Endothelial cell of umbilical vein (primary cell): ENCODE results near the gene AADACL4. TPM values are rescaled to one million over a fixed set of nuclear protein-coding genes. Genes with fewer than 3 reads are reported as not detected.

Source experiments
- BruUV-seq: library from RNA; stranded (reverse); fragments of 400-500 nt; replicated peaks from 2 replicates; lab custom pipeline; 2021; lab: Mats Ljungman, UMichigan
- CTCF ChIA-PET: fragments of 300-600, 350-600 bp; sonication (Branson Sonifier 250); formaldehyde crosslinking; loops from one replicate; lab custom pipeline; 2021; ENCODE audit warnings: antibody characterized with exemption, inconsistent platforms; lab: Charles Lee
- POLR2A ChIA-PET: fragments of 300-600, 350-600 bp; sonication (Branson Sonifier 250); formaldehyde crosslinking; loops from one replicate; lab custom pipeline; 2021; ENCODE audit warnings: antibody characterized with exemption, inconsistent platforms; lab: Charles Lee
- DNase-seq: peaks from one replicate; pipeline ENCODE4 v3.0.0-alpha.2; 2011; ENCODE audit warnings: low read depth, low spot score
- FAIRE-seq: peaks from 2 replicates; lab custom pipeline; 2011; peaks lifted over from hg19 to GRCh38; lab: Jason Lieb, UNC
- H2AFZ ChIP-seq: 2 replicates; pipeline ENCODE4 v1.6.0; 2012; ENCODE audit warnings: low read depth, low read length, control low read depth, inconsistent platforms
- H3K27ac ChIP-seq: 2 replicates; pipeline ENCODE4 v1.5.1; 2011; ENCODE audit warnings: low read depth, mild to moderate bottlenecking, control low read depth, low read length, moderate library complexity; ENCODE audit not compliant: insufficient read depth
- H3K27me3 ChIP-seq, 2 experiments: 2 replicates each; pipeline versions ENCODE4 v1.6.0 to v1.6.1; 2011; ENCODE audit warnings: low read length in 2 of 2, mixed read lengths in 1 of 2; ENCODE audit not compliant: control insufficient read depth in 2 of 2, insufficient read depth in 2 of 2
- H3K36me3 ChIP-seq, 2 experiments: 2 replicates in 1 of 2; 3 replicates in 1 of 2; pipeline ENCODE4 v1.5.1; 2011; ENCODE audit warnings: low read length in 2 of 2, mild to moderate bottlenecking in 1 of 2, moderate library complexity in 1 of 2; ENCODE audit not compliant: control insufficient read depth in 2 of 2, insufficient read depth in 2 of 2; ENCODE audit errors: extremely low read depth in 1 of 2
- H3K4me1 ChIP-seq: 3 replicates; pipeline ENCODE4 v1.5.1; 2011; ENCODE audit warnings: mild to moderate bottlenecking, low read length; ENCODE audit not compliant: control insufficient read depth, insufficient read depth; ENCODE audit errors: extremely low read depth
- H3K4me2 ChIP-seq: 2 replicates; pipeline ENCODE4 v1.6.1; 2011; ENCODE audit warnings: low read length, control low read depth, mixed read lengths; ENCODE audit not compliant: insufficient read depth
- H3K4me3 ChIP-seq, 3 experiments: fragments of 200-600 bp in 1 of 3; sonication (generic), shearing (Covaris generic) in 1 of 3; replicated peaks in 1 of 3; 2 replicates each; pipeline ENCODE4 v1.5.1; 2011 to 2016; ENCODE audit warnings: control low read depth in 3 of 3, low read length in 3 of 3, mild to moderate bottlenecking in 2 of 3, inconsistent platforms in 1 of 3, low read depth in 1 of 3, moderate library complexity in 1 of 3; ENCODE audit not compliant: insufficient read depth in 1 of 3
- H3K79me2 ChIP-seq: 2 replicates; pipeline ENCODE4 v1.6.0; 2012; ENCODE audit warnings: low read length, inconsistent platforms; ENCODE audit not compliant: control insufficient read depth, insufficient read depth
- H3K9ac ChIP-seq: replicated peaks from 2 replicates; pipeline ENCODE3; 2011; ENCODE audit warnings: low read length, control low read depth; ENCODE audit not compliant: insufficient read depth; ENCODE audit errors: extremely low read depth
- H3K9me1 ChIP-seq: replicated peaks from 3 replicates; pipeline ENCODE4 v1.6.0; 2011; ENCODE audit warnings: mild to moderate bottlenecking, low read length; ENCODE audit not compliant: control insufficient read depth, insufficient read depth; ENCODE audit errors: extremely low read depth
- H3K9me3 ChIP-seq: replicated peaks from 2 replicates; pipeline ENCODE4 v1.5.1; 2012; ENCODE audit warnings: low read length, inconsistent platforms; ENCODE audit not compliant: control insufficient read depth, insufficient read depth
- H4K20me1 ChIP-seq: replicated peaks from 2 replicates; pipeline ENCODE3; 2011; ENCODE audit warnings: mild to moderate bottlenecking, low read length; ENCODE audit not compliant: control insufficient read depth, insufficient read depth; ENCODE audit errors: extremely low read depth
- CTCF ChIP-seq, 2 donors: IDR thresholded peaks; 1 replicate in 1 of 2; 2 replicates in 1 of 2; pipeline ENCODE4 v1.5.1; 2011; ENCODE audit warnings: low read length in 2 of 2, mild to moderate bottlenecking in 2 of 2, moderate library complexity in 2 of 2, control low read depth in 1 of 2, inconsistent platforms in 1 of 2, low read depth in 1 of 2; ENCODE audit not compliant: insufficient read depth in 1 of 2; ENCODE audit errors: extremely low read depth in 1 of 2
- EZH2 ChIP-seq: IDR thresholded peaks from 2 replicates; pipeline ENCODE4 v1.6.1; 2012; ENCODE audit warnings: borderline replicate concordance, low read depth, mild to moderate bottlenecking, moderate library complexity, low read length, inconsistent platforms; ENCODE audit not compliant: severe bottlenecking
- MAX ChIP-seq: IDR thresholded peaks from 2 replicates; pipeline ENCODE4 v1.6.1; 2011; ENCODE audit not compliant: insufficient read depth, insufficient read length
- POLR2AphosphoS5 ChIP-seq: IDR thresholded peaks from 2 replicates; pipeline ENCODE4 v1.6.1; 2012; ENCODE audit warnings: low read depth, mild to moderate bottlenecking, control low read depth, low read length, moderate library complexity; ENCODE audit not compliant: insufficient read depth
- dilution Hi-C: fragments of 300-500 bp; cut with MboI; formaldehyde crosslinking; loops from one replicate; pipeline ENCODE4 v1.15.0; 2019; ENCODE audit warnings: low sequenced_read_pairs; ENCODE audit not compliant: extremely low pct_ligation_motif_present
- intact Hi-C: fragments of 100-400 bp; cut with micrococcal nuclease; formaldehyde crosslinking; loops from one replicate; pipeline ENCODE4 v1.10.0; 2022
- polyA plus RNA-seq, 4 experiments: library from polyadenylated mRNA; depleted of rRNA in 3 of 4; stranded (reverse) in 3 of 4; unstranded in 1 of 4; fragments of >200 nt; gene quantifications; 2 replicates each; pipeline versions ENCODE4 v1.2.1 to v1.2.3, GENCODE V29; 2011 to 2012; ENCODE audit warnings: missing spikeins in 1 of 4
- total RNA-seq: library from RNA; stranded (reverse); gene quantifications from 2 replicates; pipeline ENCODE4 v1.2.3, GENCODE V29; 2021

The AADACL4 gene
- total and polyA plus RNA-seq, 2 donors (not counting 3 experiments of a cell fraction or from before 2014, with no cell fraction given), result not detected

- H4K20me1 ChIP-seq, result no peaks in the 10 kb centered on the region
- no peak overlapping the region for H3K4me3 ChIP-seq
- dilution Hi-C loops (no loop called here), intact Hi-C loops (no loop called here)
- H2AFZ ChIP-seq, result peak overlapping the region; percentile 6
- no peak for FAIRE-seq
- peaks cover 12% of the 10 kb centered on the region for H3K4me1 ChIP-seq
- H3K27ac ChIP-seq, result peak overlapping the region; percentile 26
- TF ChIP-seq CTCF (IDR thresholded peaks at IDR 0.05; ENCODE audit: extremely low read depth in 1 of 2, insufficient read depth in 1 of 2, low read depth in 1 of 2, low read length in 2 of 2) (no peak), MAX (no peak), EZH2 (no peak), POLR2AphosphoS5 (no peak)
- ChIA-PET CTCF (interaction anchor here (1.0 to 1.9 kb wide), 2 partner anchors 15 to 24 kb away, joined by 8 to 9 read pairs; no protein-coding TSS in a partner anchor), POLR2A (no interaction called here)
- H3K9me1 ChIP-seq, result no peaks in the 10 kb centered on the region
- no peaks in the 10 kb centered on the region for H3K36me3 ChIP-seq
- DNase-seq, result peak; percentile 75
- no peak overlapping the region for H3K9ac ChIP-seq
- no peaks in the 10 kb centered on the region for H3K9me3 ChIP-seq
- no peaks in the 10 kb centered on the region for H3K79me2 ChIP-seq
- H3K4me2 ChIP-seq, result no peak overlapping the region
- BruUV-seq, result no TSS peak
- H3K27me3 ChIP-seq, result peaks cover 0 to under 1% of the 10 kb centered on the region in 2 experiments
Observed at GRCh38 chr1:12634696-12635202, 9.1 kb upstream of the AADACL4 start.
